ENCODE measurements around the gene PDZD2.

GRCh38 chr5:32030222-32030621 lies 391.3 kb downstream of the PDZD2 start:
- TF ChIP-seq CTCF (IDR thresholded peaks at IDR 0.05) (no peak), POLR2A (IDR thresholded peaks at IDR 0.05) (no peak)
